Muscle of arm (tissue), 12 donors: ENCODE measurements around the gene GNAS. TPM values are rescaled to one million over a fixed set of nuclear protein-coding genes. Genes with fewer than 3 reads are reported as not detected.
A peak's percentile ranks its signal among the peaks of the same experiment; 100 is the strongest.

ENCODE experiments used
- DNase-seq: peaks from one replicate; pipeline ENCODE4 v3.0.0-alpha.2; 2013
- polyA plus RNA-seq, 12 donors: library from polyadenylated mRNA; unstranded; fragments of 120-200 nt; gene quantifications; one replicate each; pipeline ENCODE4 v1.2.1, GENCODE V29; 2013; ENCODE audit not compliant: insufficient read length in 12 of 12

GNAS gene
- polyA plus RNA-seq, 12 donors: 1,830 to 3,969 (median 3,341) TPM

- DNase-seq: no peak
These were observed 24.8 kb downstream of the GNAS start for GRCh38 chr20:58877050-58877975.

- DNase-seq: no peak
These were observed 25.5 kb downstream of the GNAS start for GRCh38 chr20:58877976-58878360.

- no peak for DNase-seq
These were observed 25.9 kb downstream of the GNAS start for GRCh38 chr20:58878399-58878798.

GRCh38 chr20:58880441-58880840 is 27.9 kb downstream of the GNAS start:
- DNase-seq: no peak

- DNase-seq: no peak
These were observed 28.7 kb downstream of the GNAS start for GRCh38 chr20:58880994-58881752.

GRCh38 chr20:58882704-58883089 is 30.2 kb downstream of the GNAS start:
- DNase-seq: no peak

GRCh38 chr20:58883241-58883691 is 30.8 kb downstream of the GNAS start:
- DNase-seq: no peak

- no peak for DNase-seq
These were observed 32.5 kb downstream of the GNAS start for GRCh38 chr20:58884966-58885365.

GRCh38 chr20:58886546-58886945 is 34.0 kb downstream of the GNAS start:
- DNase-seq: no peak

GRCh38 chr20:58888103-58888502 is 35.6 kb downstream of the GNAS start:
- DNase-seq: no peak

- DNase-seq: peak; percentile 66
These were observed 36.2 kb downstream of the GNAS start for GRCh38 chr20:58888521-58889333.

- DNase-seq: no peak
These were observed 36.8 kb downstream of the GNAS start for GRCh38 chr20:58889334-58889760.

GRCh38 chr20:58889798-58890517 is 37.4 kb downstream of the GNAS start:
- DNase-seq: no peak

GRCh38 chr20:58890518-58891085 is 38.1 kb downstream of the GNAS start:
- peak; percentile 92 for DNase-seq

GRCh38 chr20:58891086-58891717 is 38.7 kb downstream of the GNAS start:
- DNase-seq: no peak

GRCh38 chr20:58891718-58892140 is 39.2 kb downstream of the GNAS start:
- DNase-seq: no peak

- DNase-seq: peak; percentile 84
These were observed 39.8 kb downstream of the GNAS start for GRCh38 chr20:58892141-58892931.

- DNase-seq: no peak
These were observed 40.4 kb downstream of the GNAS start for GRCh38 chr20:58892932-58893224.

GRCh38 chr20:58893355-58894120 is 41.0 kb downstream of the GNAS start:
- DNase-seq: no peak
